Keratinocyte (primary cell): ENCODE results near the gene CATSPERZ. TPM values are rescaled to one million over a fixed set of nuclear protein-coding genes. Genes with fewer than 3 reads are reported as not detected.

Source experiments
- DNase-seq: peaks from one replicate; pipeline ENCODE4 v3.0.0-alpha.2; 2011; ENCODE audit warnings: low read depth, missing footprints, low spot score
- FAIRE-seq: peaks from 2 replicates; lab custom pipeline; 2011; peaks lifted over from hg19 to GRCh38; lab: Jason Lieb, UNC
- H2AFZ ChIP-seq: 2 replicates; pipeline ENCODE4 v1.6.0; 2012; ENCODE audit warnings: low read length, control low read depth, inconsistent platforms; ENCODE audit not compliant: control insufficient read depth
- H3K27ac ChIP-seq: 2 replicates; pipeline ENCODE4 v1.5.1; 2011; ENCODE audit warnings: low read length; ENCODE audit not compliant: control insufficient read depth, insufficient read depth
- H3K27me3 ChIP-seq: 3 replicates; pipeline ENCODE4 v1.6.0; 2011; ENCODE audit warnings: low read length; ENCODE audit not compliant: control insufficient read depth, insufficient read depth; ENCODE audit errors: extremely low read depth
- H3K36me3 ChIP-seq, 2 experiments: 2 replicates in 1 of 2; 3 replicates in 1 of 2; pipeline ENCODE4 v1.5.1; 2011; ENCODE audit warnings: low read length in 2 of 2, mild to moderate bottlenecking in 1 of 2; ENCODE audit not compliant: control insufficient read depth in 2 of 2, insufficient read depth in 2 of 2; ENCODE audit errors: extremely low read depth in 1 of 2
- H3K4me1 ChIP-seq: 3 replicates; pipeline ENCODE4 v1.5.1; 2011; ENCODE audit warnings: low read length; ENCODE audit not compliant: control insufficient read depth, insufficient read depth; ENCODE audit errors: extremely low read depth
- H3K4me2 ChIP-seq: 3 replicates; pipeline ENCODE4 v1.6.0; 2011; ENCODE audit warnings: low read depth, low read length; ENCODE audit not compliant: control insufficient read depth, insufficient read depth; ENCODE audit errors: extremely low read depth
- H3K4me3 ChIP-seq, 3 experiments: fragments of 200-600 bp in 1 of 3; sonication (generic) in 1 of 3; 2 replicates in 2 of 3; 3 replicates in 1 of 3; pipeline ENCODE4 v1.5.1; 2011 to 2016; ENCODE audit warnings: low read length in 3 of 3, mild to moderate bottlenecking in 3 of 3, control low read depth in 2 of 3, inconsistent platforms in 1 of 3, low read depth in 1 of 3, mixed read lengths in 1 of 3, mixed run types in 1 of 3, moderate library complexity in 1 of 3; ENCODE audit not compliant: control insufficient read depth in 2 of 3, insufficient read depth in 2 of 3; ENCODE audit errors: extremely low read depth in 1 of 3
- H3K79me2 ChIP-seq: 2 replicates; pipeline ENCODE4 v1.6.0; 2012; ENCODE audit warnings: low read length; ENCODE audit not compliant: control insufficient read depth, insufficient read depth
- H3K9ac ChIP-seq: 3 replicates; pipeline ENCODE4 v1.6.0; 2011; ENCODE audit warnings: low read length; ENCODE audit not compliant: control insufficient read depth, insufficient read depth; ENCODE audit errors: extremely low read depth
- H3K9me1 ChIP-seq: 3 replicates; pipeline ENCODE4 v1.6.0; 2011; ENCODE audit warnings: low read length; ENCODE audit not compliant: control insufficient read depth, insufficient read depth; ENCODE audit errors: extremely low read depth
- H3K9me3 ChIP-seq: 2 replicates; pipeline ENCODE4 v1.5.1; 2012; ENCODE audit warnings: low read depth, low read length; ENCODE audit not compliant: control insufficient read depth
- H4K20me1 ChIP-seq: 3 replicates; pipeline ENCODE4 v1.6.0; 2011; ENCODE audit warnings: low read length; ENCODE audit not compliant: control insufficient read depth, insufficient read depth; ENCODE audit errors: extremely low read depth
- CTCF ChIP-seq, 3 experiments: IDR thresholded peaks in 1 of 3; conservative IDR thresholded peaks in 1 of 3; optimal IDR thresholded peaks in 1 of 3; 2 replicates in 2 of 3; 3 replicates in 1 of 3; pipeline versions ENCODE3 to v1.5.1; 2011; ENCODE audit warnings: low read length in 3 of 3, mild to moderate bottlenecking in 3 of 3, moderate library complexity in 2 of 3, control low read depth in 1 of 3, inconsistent platforms in 1 of 3; ENCODE audit not compliant: insufficient read depth in 2 of 3; ENCODE audit errors: extremely low read depth in 1 of 3
- EZH2 ChIP-seq: IDR thresholded peaks from one replicate; pipeline ENCODE4 v1.6.1; 2012; ENCODE audit warnings: inconsistent platforms, mild to moderate bottlenecking, low read length, moderate library complexity
- dilution Hi-C: fragments of 300-500 bp; cut with MboI; formaldehyde crosslinking; loops from one replicate; pipeline ENCODE4 v1.7.0; 2020; ENCODE audit warnings: low sequenced_read_pairs; ENCODE audit not compliant: extremely low pct_ligation_motif_present
- polyA plus RNA-seq, 5 experiments: library from polyadenylated mRNA; depleted of rRNA in 3 of 5; stranded (reverse) in 3 of 5; stranded (forward) in 1 of 5; unstranded in 1 of 5; fragments of >200 nt; gene quantifications; 1 replicate in 1 of 5; 2 replicates in 3 of 5; 3 replicates in 1 of 5; pipeline versions ENCODE4 v1.2.1 to v1.2.3, GENCODE V29; 2011 to 2012; ENCODE audit warnings: missing spikeins in 2 of 5, low read depth in 1 of 5, low replicate concordance in 1 of 5

CATSPERZ gene
- polyA plus RNA-seq, 1 donor (not counting 4 experiments of a cell fraction or from before 2014, with no cell fraction given), result 0.29 TPM

- peak overlapping the region; percentile 35 to 76 (median 70) for H3K4me3 ChIP-seq
- FAIRE-seq (no peak), DNase-seq (peak; percentile 97)
- peaks cover 55% of the 10 kb centered on the region for H3K4me1 ChIP-seq
- TF ChIP-seq EZH2, result no peak
- no peaks in the 10 kb centered on the region for H3K27me3 ChIP-seq
- no peaks in the 10 kb centered on the region for H3K9me1 ChIP-seq
- dilution Hi-C loops, result no loop called here
- peak overlapping the region; percentile 72 for H3K9ac ChIP-seq
- no peaks in the 10 kb centered on the region for H3K79me2 ChIP-seq
- no peaks in the 10 kb centered on the region for H3K9me3 ChIP-seq
- H3K4me2 ChIP-seq, result peak overlapping the region; percentile 87
- H3K36me3 ChIP-seq, result peaks cover 10 to 27% of the 10 kb centered on the region in 2 experiments
- no peak overlapping the region for H2AFZ ChIP-seq
- H3K27ac ChIP-seq, result peak overlapping the region; percentile 78
- no peaks in the 10 kb centered on the region for H4K20me1 ChIP-seq
Observed at GRCh38 chr11:64269540-64270220, 30.5 kb upstream of the CATSPERZ start.

- Histone ChIP-seq H3K79me2 (peaks cover 7% of the 10 kb centered on the region), H3K9me3 (no peaks in the 10 kb centered on the region), H3K9me1 (no peaks in the 10 kb centered on the region), H3K4me3 (no peak overlapping the region), H3K27ac (no peak overlapping the region), H3K4me1 (peaks cover 31% of the 10 kb centered on the region), H3K36me3 (peaks cover 6 to 9% of the 10 kb centered on the region in 2 experiments), H3K4me2 (no peak overlapping the region), H3K9ac (no peak overlapping the region), H4K20me1 (no peaks in the 10 kb centered on the region), H3K27me3 (no peaks in the 10 kb centered on the region), H2AFZ (no peak overlapping the region)
- DNase-seq (no peak), FAIRE-seq (no peak)
- TF ChIP-seq EZH2 (no peak), CTCF (optimal IDR thresholded peaks at IDR 0.05 in 1 of 3, IDR thresholded peaks at IDR 0.05 in 1 of 3, conservative IDR thresholded peaks at IDR 0.05 in 1 of 3; ENCODE audit: extremely low read depth in 1 of 3, insufficient read depth in 2 of 3, low read length in 3 of 3) (no peak)
- dilution Hi-C loops, result no loop called here
Observed at GRCh38 chr11:64275031-64275800, 24.9 kb upstream of the CATSPERZ start.
